H54 (cell line): ENCODE data around the gene CRACR2A.

Source experiments
- DNase-seq: peaks from one replicate; pipeline ENCODE4 v3.0.0; 2011; ENCODE audit warnings: low spot score, mixed read lengths; ENCODE audit not compliant: insufficient read length
- FAIRE-seq: peaks from 3 replicates; lab custom pipeline; 2011; peaks lifted over from hg19 to GRCh38; lab: Jason Lieb, UNC
- POLR2A ChIP-seq: IDR thresholded peaks from 2 replicates; pipeline ENCODE4 v1.6.1; 2011; ENCODE audit warnings: low read depth, mild to moderate bottlenecking, low read length

The CRACR2A gene

GRCh38 chr12:3770891-3771290 is 18.0 kb upstream of the CRACR2A start:
- FAIRE-seq = no peak
- DNase-seq = no peak
- TF ChIP-seq POLR2A = no peak

DNA sequence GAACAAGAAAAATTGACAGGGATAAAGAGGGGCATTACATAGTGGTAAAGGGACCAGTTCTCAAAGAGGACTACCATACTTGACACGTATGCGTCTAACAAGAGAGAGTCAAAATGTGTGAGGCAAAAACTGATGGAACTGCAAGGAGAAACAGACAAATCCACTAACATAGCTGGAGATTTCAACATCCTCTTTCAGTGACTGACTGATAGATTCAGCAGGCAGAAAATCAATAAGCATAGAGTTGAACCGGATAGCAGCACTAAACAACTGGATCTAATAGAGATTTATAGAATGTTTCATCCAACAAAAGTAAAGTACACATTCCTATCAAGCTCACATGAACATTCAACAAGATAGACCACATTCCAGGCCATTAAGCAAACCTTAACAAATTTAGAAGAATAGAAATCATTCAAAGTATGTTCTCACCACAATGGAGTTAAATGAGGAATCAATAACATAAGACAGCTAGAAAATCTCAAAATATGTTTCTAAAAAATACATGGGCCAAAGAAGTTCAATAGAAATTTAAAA is 16.1 kb upstream of the CRACR2A start:
- FAIRE-seq (no peak), DNase-seq (no peak)
- TF ChIP-seq POLR2A = no peak

- FAIRE-seq = no peak
- no peak for DNase-seq
- no peak for TF ChIP-seq POLR2A
Measured at GRCh38 chr12:3761116-3761735, 8.3 kb upstream of the CRACR2A start.

- FAIRE-seq = no peak
- DNase-seq = no peak
- TF ChIP-seq POLR2A = no peak
Measured at GRCh38 chr12:3759878-3760277, 7.0 kb upstream of the CRACR2A start.

DNA sequence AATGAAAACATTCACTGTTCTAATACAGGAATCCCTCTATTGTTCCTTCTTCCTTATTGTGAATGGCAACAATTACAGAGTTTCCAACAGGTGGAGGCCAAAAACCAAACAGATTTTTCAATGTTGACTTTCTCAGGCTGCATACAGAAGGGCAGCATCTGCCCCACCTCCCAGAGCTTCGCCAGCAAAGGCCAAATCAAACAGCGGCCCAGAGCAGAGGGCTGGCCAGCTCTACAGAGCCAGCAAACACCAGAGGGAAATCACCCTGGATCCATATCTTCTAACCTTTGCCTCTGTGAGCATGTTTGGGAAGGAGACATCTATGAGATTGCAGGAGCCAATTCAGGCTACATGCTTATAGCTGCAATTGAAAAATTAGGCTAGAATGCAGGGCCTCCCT is 4.4 kb upstream of the CRACR2A start:
- no peak for TF ChIP-seq POLR2A
- FAIRE-seq (no peak), DNase-seq (no peak)

DNA sequence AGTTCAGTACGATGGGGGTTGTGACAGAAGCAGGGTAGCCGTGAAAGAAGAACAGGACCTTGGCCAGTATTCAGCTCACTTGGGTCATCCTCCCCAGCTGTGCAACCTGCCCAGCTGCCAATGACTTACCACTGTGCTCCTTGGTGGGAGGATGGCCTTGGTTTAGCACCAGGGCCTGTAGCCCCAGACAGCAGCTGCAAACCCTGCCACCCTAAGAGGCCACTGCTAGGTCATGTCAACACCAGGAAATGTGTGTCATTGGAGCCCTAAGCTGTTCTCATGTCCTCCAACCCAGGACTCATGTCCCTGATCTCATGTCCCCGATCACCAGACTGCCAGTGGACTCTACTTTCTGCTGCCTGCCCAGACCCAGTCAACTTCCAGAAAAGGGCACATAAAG is 3.0 kb upstream of the CRACR2A start:
- TF ChIP-seq POLR2A = no peak
- DNase-seq (no peak), FAIRE-seq (no peak)

GRCh38 chr12:3753544-3754284 is 805 bp upstream of the CRACR2A start:
- no peak for DNase-seq
- no peak for FAIRE-seq
- TF ChIP-seq POLR2A = no peak

GRCh38 chr12:3752096-3752709 is 706 bp downstream of the CRACR2A start:
- TF ChIP-seq POLR2A = no peak
- DNase-seq (no peak), FAIRE-seq (no peak)

DNA sequence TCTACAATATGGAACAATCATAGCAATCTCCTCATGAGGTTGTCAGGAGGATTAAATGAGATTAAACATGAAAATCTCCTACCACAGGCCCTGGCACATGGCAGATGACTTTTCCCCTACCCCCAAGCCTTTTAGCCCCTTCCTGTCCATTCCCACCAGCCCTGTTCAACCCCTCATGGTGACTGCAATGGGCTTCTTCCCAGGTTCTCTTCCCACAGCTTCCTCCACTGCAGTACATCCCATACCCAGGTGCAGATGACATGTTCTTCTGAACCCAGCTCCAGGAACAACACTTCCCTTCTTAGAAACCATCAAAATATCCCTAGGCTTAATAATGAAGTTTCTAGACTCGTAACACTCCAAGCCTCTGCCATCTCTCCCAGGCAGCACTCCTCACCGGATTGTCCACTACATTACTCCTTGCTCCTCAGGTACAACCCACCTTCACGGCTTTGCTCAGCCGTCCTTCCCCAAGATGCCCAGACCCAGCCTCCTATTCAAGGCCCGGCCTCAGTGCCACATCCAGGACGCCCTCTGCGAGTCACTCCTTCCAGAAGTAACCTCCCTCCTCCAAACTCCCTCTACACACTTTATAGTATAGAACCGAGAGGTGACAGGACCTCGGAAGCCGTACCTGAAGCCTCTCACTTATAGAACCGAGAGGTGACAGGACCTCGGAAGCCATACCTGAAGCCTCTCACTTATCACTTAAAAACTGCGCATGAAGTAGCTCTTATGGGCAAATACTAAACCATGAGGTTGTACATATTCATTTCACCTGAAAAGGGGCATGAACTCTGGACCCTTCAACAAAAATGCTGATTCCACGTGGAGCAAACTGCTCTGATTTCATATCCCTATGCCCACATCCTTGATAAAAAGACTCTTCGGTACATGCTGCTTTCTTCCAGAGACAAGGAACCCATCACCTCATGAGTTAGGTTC is 1.5 kb downstream of the CRACR2A start:
- DNase-seq = no peak
- no peak for FAIRE-seq
- no peak for TF ChIP-seq POLR2A

DNA sequence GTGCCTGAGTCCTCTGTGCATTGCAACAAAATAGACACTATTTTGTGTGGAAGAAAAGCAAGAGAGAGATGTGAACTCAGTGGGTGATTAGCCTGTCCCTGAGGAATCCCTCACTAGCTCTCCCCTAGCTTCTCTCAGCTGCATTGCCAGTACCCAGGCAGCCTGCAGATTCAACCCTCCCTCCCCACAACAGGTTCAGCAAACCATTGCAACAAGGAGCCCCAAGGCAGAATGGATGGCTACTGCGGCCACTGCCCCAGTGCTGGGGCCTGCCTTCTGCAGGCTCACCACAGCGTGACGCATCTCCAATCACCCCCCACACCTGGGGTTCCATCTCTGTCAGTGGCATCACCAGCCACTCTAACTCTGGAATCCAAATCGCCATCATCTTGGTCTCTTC is 2.3 kb downstream of the CRACR2A start:
- FAIRE-seq (no peak), DNase-seq (no peak)
- TF ChIP-seq POLR2A = no peak

GRCh38 chr12:3748620-3749019 is 4.3 kb downstream of the CRACR2A start:
- DNase-seq (no peak), FAIRE-seq (no peak)
- TF ChIP-seq POLR2A = no peak

GRCh38 chr12:3747976-3748619 is 4.8 kb downstream of the CRACR2A start:
- FAIRE-seq (no peak), DNase-seq (no peak)
- TF ChIP-seq POLR2A = no peak

DNA sequence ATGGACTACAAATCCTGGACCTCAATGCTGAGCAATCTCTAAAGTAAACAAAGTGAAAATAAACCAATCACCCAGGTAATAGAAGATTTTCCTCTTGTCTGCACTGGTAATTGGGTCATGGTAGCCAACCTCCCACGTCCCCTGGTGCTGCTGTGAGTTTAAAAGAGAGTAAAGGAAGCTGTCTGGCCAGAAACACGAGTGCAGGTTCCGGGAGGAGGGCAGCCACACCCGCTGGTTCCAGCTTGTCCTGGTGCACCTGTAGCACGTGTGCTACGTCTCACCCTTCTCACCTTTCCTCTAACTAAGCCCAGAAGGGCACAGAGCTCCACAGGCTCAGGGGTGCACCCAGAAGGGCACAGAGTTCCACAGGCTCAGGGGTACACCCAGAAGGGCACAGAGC is 5.4 kb downstream of the CRACR2A start:
- no peak for TF ChIP-seq POLR2A
- no peak for FAIRE-seq
- no peak for DNase-seq
